ENCODE measurements around the gene PLS1. TPM values are rescaled to one million over a fixed set of nuclear protein-coding genes. Genes with fewer than 3 reads are reported as not detected.

Gene PLS1
- total RNA-seq, 1 experiment from 2014 or later, result 36.1 TPM

DNA sequence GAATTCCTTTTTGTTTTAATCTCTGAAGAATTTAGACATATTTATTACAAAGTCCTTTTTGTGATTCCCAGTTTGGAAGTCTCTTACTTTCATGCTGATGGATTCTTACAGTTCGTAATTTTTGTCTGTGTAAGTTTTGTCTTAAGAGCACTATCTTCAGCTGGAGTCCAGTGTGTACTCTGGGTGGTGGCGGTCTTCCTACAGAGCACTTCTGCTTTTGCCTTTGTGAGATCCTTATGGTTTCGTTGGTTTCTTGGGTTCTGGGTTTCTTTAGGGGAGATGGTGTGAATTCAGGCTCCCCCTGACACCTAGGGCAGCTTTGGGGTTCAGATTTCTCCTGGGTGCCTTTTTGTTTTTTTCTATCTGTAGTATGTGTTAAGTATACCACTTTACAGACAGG lies 45.3 kb downstream of the PLS1 start:
- H3K36me3 ChIP-seq (ENCODE audit: control insufficient read depth, insufficient read depth, low read length), result no peaks in the 10 kb centered on the region
- POLR2A ChIA-PET, result interaction anchor here (0.7 kb wide), 1 partner anchor 209 kb away, joined by 3 read pairs; no protein-coding TSS in a partner anchor
- CTCF ChIA-PET, result no interaction called here
- H3K4me1 ChIP-seq (ENCODE audit: control insufficient read depth, insufficient read depth, low read length), result peaks cover 13% of the 10 kb centered on the region
- no peaks in the 10 kb centered on the region for H3K27me3 ChIP-seq (ENCODE audit: control insufficient read depth, insufficient read depth, low read length)
- intact Hi-C loops (cut with micrococcal nuclease; ENCODE audit: unreplicated experiment) (no loop called here), in situ Hi-C loops (cut with HindIII; ENCODE audit: low pct_unique_long_range_greater_than_20kb, low sequenced_read_pairs) (no loop called here)
- no peak overlapping the region for H3K4me3 ChIP-seq (ENCODE audit: low read depth in 2 of 2, low read length in 2 of 2)
- BruUV-seq (replicated peaks), result no TSS peak
- H3K9me3 ChIP-seq (ENCODE audit: control insufficient read depth, insufficient read depth, low read depth, low read length), result no peaks in the 10 kb centered on the region
- TF ChIP-seq, protein P1, sequence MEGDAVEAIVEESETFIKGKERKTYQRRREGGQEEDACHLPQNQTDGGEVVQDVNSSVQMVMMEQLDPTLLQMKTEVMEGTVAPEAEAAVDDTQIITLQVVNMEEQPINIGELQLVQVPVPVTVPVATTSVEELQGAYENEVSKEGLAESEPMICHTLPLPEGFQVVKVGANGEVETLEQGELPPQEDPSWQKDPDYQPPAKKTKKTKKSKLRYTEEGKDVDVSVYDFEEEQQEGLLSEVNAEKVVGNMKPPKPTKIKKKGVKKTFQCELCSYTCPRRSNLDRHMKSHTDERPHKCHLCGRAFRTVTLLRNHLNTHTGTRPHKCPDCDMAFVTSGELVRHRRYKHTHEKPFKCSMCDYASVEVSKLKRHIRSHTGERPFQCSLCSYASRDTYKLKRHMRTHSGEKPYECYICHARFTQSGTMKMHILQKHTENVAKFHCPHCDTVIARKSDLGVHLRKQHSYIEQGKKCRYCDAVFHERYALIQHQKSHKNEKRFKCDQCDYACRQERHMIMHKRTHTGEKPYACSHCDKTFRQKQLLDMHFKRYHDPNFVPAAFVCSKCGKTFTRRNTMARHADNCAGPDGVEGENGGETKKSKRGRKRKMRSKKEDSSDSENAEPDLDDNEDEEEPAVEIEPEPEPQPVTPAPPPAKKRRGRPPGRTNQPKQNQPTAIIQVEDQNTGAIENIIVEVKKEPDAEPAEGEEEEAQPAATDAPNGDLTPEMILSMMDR (IDR thresholded peaks at IDR 0.05), result no peak
- TF ChIP-seq POLR2AphosphoS5 (IDR thresholded peaks at IDR 0.05; ENCODE audit: low read depth, low read length) (no peak), TCF7L2 (IDR thresholded peaks at IDR 0.05; ENCODE audit: low read depth, low read length) (no peak), SIN3A (IDR thresholded peaks at IDR 0.05; ENCODE audit: borderline replicate concordance, insufficient read depth, low read depth, low read length) (no peak)
- TF ChIP-seq, protein P2, sequence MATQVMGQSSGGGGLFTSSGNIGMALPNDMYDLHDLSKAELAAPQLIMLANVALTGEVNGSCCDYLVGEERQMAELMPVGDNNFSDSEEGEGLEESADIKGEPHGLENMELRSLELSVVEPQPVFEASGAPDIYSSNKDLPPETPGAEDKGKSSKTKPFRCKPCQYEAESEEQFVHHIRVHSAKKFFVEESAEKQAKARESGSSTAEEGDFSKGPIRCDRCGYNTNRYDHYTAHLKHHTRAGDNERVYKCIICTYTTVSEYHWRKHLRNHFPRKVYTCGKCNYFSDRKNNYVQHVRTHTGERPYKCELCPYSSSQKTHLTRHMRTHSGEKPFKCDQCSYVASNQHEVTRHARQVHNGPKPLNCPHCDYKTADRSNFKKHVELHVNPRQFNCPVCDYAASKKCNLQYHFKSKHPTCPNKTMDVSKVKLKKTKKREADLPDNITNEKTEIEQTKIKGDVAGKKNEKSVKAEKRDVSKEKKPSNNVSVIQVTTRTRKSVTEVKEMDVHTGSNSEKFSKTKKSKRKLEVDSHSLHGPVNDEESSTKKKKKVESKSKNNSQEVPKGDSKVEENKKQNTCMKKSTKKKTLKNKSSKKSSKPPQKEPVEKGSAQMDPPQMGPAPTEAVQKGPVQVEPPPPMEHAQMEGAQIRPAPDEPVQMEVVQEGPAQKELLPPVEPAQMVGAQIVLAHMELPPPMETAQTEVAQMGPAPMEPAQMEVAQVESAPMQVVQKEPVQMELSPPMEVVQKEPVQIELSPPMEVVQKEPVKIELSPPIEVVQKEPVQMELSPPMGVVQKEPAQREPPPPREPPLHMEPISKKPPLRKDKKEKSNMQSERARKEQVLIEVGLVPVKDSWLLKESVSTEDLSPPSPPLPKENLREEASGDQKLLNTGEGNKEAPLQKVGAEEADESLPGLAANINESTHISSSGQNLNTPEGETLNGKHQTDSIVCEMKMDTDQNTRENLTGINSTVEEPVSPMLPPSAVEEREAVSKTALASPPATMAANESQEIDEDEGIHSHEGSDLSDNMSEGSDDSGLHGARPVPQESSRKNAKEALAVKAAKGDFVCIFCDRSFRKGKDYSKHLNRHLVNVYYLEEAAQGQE (IDR thresholded peaks at IDR 0.05; ENCODE audit: insufficient read depth in 1 of 2, low read depth in 2 of 2, low read length in 1 of 2), result no peak
- H3K27ac ChIP-seq (ENCODE audit: low read length), result no peak overlapping the region
- DNase-seq (ENCODE audit: low read depth, low spot score), result no peak
- no peak for ATAC-seq

DNA sequence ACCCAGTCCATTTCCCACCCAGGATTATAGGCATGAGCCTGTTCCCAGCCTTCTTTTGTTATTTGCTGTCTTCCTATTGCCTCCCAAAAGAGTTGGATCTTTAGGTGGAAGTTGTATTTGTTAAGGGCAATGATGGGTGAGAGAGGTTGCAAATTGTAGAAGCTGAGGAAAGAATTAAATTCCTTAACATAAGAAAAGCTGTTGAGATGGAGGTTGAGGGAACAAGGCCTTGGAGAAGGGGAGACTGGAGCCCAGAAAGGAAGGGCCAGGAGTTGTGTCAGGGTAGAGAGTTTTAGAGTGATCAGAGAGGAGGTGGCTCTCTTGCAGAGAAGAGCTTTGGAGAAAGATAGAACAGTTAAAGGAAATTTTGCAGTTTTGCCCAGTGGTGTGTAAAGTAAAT lies 46.8 kb downstream of the PLS1 start:
- POLR2A ChIA-PET, result interaction anchor here (0.7 kb wide), 1 partner anchor 150 kb away, joined by 3 read pairs; no protein-coding TSS in a partner anchor
- Histone ChIP-seq H3K9me3 (ENCODE audit: control insufficient read depth, insufficient read depth, low read depth, low read length) (no peaks in the 10 kb centered on the region), H3K4me3 (ENCODE audit: low read depth in 2 of 2, low read length in 2 of 2) (no peak overlapping the region), H3K27ac (ENCODE audit: low read length) (no peak overlapping the region), H3K27me3 (ENCODE audit: control insufficient read depth, insufficient read depth, low read length) (no peaks in the 10 kb centered on the region), H3K4me1 (ENCODE audit: control insufficient read depth, insufficient read depth, low read length) (peaks cover 16% of the 10 kb centered on the region), H3K36me3 (ENCODE audit: control insufficient read depth, insufficient read depth, low read length) (no peaks in the 10 kb centered on the region)
- CTCF ChIA-PET, result interaction anchor here (0.6 kb wide), 1 partner anchor 352 kb away, joined by 6 read pairs; no protein-coding TSS in a partner anchor
- in situ Hi-C loops (cut with HindIII; ENCODE audit: low pct_unique_long_range_greater_than_20kb, low sequenced_read_pairs) (no loop called here), intact Hi-C loops (cut with micrococcal nuclease; ENCODE audit: unreplicated experiment) (no loop called here)
- no peak for DNase-seq (ENCODE audit: low read depth, low spot score)
- no peak for ATAC-seq
- TF ChIP-seq, protein P1 (IDR thresholded peaks at IDR 0.05), result no peak
- TF ChIP-seq POLR2AphosphoS5 (IDR thresholded peaks at IDR 0.05; ENCODE audit: low read depth, low read length), result no peak
- TF ChIP-seq, protein P2 (IDR thresholded peaks at IDR 0.05; ENCODE audit: insufficient read depth in 1 of 2, low read depth in 2 of 2, low read length in 1 of 2), result no peak
- BruUV-seq (replicated peaks), result no TSS peak
